NCI-H526 treated with DMSO at 0.1 percent for 48 hours (cell line): ENCODE results near the gene MYLK.
A peak's percentile ranks its signal among the peaks of the same experiment; 100 is the strongest.
"Not testable (repeated sequence)": the region's sequence is repeated elsewhere in the genome, so short reads cannot be mapped to it uniquely, and the experiment has no call there.

Experiments
- DNase-seq: peaks from one replicate; lab custom pipeline; 2025; lab: John Stamatoyannopoulos, UW

MYLK gene, protein sequence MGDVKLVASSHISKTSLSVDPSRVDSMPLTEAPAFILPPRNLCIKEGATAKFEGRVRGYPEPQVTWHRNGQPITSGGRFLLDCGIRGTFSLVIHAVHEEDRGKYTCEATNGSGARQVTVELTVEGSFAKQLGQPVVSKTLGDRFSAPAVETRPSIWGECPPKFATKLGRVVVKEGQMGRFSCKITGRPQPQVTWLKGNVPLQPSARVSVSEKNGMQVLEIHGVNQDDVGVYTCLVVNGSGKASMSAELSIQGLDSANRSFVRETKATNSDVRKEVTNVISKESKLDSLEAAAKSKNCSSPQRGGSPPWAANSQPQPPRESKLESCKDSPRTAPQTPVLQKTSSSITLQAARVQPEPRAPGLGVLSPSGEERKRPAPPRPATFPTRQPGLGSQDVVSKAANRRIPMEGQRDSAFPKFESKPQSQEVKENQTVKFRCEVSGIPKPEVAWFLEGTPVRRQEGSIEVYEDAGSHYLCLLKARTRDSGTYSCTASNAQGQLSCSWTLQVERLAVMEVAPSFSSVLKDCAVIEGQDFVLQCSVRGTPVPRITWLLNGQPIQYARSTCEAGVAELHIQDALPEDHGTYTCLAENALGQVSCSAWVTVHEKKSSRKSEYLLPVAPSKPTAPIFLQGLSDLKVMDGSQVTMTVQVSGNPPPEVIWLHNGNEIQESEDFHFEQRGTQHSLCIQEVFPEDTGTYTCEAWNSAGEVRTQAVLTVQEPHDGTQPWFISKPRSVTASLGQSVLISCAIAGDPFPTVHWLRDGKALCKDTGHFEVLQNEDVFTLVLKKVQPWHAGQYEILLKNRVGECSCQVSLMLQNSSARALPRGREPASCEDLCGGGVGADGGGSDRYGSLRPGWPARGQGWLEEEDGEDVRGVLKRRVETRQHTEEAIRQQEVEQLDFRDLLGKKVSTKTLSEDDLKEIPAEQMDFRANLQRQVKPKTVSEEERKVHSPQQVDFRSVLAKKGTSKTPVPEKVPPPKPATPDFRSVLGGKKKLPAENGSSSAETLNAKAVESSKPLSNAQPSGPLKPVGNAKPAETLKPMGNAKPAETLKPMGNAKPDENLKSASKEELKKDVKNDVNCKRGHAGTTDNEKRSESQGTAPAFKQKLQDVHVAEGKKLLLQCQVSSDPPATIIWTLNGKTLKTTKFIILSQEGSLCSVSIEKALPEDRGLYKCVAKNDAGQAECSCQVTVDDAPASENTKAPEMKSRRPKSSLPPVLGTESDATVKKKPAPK (N-terminal part only)

DNA sequence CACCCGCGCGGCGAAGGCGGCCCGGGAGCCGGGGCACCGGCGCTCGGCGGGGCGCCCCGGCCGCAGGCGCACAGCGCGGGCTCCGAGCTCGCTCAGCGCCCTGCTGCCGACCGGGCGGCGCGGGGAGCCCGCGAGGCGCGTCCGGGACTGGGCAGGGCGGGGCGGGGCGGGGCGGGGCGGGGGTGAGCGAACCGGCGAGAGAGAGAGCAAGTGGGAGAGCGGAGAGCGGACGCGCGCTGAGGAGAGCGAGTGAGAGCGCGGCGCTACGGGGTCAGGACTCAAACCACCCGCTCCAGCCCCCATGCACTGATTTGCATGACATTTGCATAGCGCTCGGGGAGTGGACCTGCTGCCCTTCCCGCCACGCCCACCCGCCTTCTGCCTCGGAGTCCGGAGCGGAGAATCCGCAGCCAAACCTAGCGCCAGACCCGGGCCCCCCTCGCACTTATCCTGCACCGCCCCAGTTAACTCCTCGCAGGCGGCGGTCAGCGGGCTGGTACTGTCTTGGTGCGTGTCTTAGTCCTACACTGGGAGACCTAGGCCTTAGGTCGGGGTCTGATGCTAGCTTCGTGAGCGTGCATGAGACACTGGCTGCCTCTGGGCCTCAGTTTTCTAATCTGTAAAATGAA lies at the start of gene MYLK:
TSS of gene MYLK (minus strand) at position 130 of the 629 bp plus-strand sequence. CDS start 90,491 bp downstream, outside the sequence.
- peak; percentile 84 for DNase-seq

DNA sequence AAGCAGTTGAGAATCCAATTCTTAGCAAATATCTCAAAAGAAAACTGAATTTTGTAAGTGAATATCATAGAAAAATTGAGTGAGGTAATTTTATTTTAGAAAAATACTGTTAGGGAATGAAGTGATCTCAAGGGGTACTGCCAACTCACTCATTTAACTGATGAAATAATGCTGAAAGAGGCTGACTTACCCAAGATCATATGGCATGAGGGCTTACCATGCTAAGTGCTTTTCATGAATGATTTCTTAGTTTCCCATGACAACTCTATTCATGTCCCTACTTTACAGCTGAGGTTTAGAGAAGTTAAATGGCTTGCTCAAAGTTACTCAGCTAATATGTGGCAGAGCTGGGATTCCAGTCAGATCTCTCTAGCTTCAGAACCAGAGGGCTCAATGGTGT lies 46.3 kb upstream of the MYLK start:
- no peak for DNase-seq

DNA sequence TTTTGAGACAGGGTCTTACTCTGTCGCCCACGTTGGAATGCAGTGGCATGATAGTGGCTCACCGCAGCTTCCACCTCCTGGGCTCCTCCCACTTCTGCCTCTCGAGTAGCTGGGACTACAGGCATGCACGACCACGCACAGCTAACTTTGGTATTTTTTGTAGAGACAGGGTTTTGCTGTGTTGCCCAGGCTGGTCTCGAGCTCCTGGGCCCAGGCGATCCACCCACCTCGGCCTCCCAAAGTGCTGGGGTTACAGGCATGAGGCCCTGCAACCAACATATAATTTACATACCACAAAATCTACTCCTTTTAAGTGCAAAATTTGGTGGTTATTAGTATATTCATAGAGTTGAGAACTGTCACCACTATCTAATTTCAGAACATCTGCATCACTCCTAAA lies 45.2 kb upstream of the MYLK start:
- DNase-seq = no peak

DNA sequence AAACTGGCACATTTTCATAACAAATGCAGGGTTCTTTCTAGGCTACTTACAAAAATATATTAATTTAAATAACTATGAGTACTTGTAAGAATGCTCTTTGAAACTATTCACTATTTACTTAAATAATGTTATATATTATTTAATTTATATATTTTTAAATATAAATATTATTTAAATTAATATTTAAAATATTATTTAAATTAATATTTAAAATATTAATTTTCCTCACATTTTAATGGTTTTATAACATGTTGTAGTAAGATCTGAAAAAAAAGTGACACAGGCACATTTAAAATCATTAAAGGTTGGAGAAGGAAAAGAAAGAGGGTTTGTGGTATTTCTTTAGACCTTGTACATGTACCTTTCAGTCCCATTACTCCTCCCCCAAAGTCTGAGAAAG lies 42.3 kb upstream of the MYLK start:
- no peak for DNase-seq

DNA sequence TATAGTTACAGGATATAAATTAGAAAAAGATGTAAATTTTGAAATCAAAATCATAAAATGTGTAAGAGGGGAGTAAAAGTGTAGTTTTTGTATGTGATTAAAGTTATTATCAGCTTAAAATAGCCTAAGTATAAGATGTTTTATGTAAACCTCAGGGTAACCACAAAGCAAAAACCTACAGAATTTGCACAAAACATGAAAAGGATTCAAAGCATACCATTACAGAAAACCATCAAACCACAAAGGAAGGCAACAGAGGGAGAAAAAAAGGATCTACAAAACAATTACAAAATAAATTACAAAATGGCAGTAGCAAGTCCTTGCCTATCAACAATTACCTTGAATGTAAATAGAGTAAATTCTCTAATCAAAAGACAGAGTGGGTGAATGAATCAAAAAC lies 36.7 kb upstream of the MYLK start:
- DNase-seq = no peak

DNA sequence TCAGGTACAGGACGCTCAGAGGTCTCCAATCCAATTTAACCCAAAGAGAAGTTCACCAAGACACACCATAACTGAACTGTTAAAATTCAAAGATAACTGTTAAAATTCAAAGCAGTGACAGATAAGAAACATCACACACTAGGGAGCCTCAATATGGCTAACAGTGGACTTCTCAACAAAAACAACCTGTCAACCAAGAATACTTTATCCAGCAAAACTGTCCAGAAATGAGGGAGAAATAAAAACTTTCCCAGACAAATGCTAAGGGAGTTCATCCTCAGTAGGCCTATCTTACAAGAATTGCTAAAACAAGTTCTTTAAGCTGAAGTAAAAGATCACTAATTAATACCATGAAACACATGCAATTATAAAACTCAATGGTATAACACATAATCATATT lies 36.3 kb upstream of the MYLK start:
- no peak for DNase-seq

DNA sequence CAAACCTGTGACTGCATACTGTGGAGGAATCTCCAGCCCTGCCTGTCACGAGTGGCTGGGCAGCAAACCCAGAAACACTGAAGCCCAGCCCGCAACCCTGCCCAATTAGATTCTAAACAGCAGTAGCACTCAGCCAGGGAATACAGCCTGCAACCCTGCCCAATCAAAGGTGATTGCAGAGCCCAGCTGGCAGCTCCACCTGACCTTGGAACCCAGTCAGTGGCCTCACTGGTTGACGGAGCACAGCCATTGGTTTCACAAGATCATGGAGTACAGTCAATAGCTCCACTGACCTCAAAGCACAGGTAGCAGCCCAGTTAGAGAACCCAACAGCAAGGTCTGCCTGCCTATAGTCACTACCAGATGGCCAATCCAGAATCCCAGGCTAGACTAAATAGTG lies 35.2 kb upstream of the MYLK start:
- no peak for DNase-seq

DNA sequence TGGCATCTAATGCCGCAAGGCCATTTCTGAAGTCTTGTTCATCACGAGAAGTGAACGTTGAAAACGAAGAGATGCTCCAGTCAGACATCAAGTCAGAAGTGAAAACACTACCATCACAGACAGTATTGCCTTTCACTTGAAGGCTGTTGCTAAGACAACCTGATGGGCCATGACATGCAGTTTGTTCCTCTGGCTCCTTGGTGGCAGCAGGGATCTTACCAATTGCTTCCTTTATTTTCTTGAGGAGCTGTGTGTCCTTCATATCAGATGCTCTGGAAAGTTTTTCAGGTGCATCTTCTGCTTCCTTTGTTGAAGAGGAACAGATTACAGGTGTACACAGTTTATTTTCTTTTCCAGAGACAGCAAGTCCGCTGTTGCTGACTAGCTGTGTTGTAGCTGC lies 30.7 kb upstream of the MYLK start:
- DNase-seq = no peak

DNA sequence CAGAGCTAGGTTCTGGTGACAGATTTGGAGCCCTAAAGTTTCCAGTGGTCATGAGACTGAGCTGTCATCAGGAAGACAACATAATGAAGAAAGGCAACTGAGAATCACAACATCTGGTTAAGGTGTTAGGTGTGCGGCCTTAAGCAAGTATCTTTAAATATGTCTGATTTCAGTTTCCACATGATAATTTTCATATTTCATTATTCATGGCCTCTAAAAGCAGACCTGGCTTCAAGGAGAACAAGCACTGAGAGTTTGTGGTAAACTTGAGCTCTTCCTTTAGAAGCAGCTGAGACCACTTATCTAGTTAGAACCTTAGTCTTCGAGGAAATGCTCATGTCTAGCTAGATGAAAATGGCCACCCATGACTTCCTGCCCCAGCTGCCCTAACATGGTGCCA lies 25.7 kb upstream of the MYLK start:
- DNase-seq = no peak

DNA sequence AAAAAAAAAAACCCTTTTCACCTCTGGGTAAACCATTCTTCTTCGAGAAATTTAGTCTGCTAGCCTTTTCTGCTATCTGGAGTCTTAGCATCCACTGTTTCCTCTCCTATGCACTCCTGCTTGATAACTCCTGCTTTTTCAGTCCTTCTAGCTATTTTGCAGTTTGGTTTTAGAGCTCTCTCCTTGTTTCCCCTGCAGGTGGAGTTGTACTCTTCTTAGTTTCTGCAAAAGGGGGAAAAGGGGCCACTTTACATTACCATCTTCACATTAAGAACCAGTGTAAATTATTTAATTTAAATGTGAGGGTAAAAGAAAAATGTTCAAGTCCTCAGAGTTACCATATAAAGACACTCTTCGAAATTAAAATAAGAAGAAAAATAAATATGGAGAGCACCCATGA lies 23.6 kb upstream of the MYLK start:
- DNase-seq = no peak

DNA sequence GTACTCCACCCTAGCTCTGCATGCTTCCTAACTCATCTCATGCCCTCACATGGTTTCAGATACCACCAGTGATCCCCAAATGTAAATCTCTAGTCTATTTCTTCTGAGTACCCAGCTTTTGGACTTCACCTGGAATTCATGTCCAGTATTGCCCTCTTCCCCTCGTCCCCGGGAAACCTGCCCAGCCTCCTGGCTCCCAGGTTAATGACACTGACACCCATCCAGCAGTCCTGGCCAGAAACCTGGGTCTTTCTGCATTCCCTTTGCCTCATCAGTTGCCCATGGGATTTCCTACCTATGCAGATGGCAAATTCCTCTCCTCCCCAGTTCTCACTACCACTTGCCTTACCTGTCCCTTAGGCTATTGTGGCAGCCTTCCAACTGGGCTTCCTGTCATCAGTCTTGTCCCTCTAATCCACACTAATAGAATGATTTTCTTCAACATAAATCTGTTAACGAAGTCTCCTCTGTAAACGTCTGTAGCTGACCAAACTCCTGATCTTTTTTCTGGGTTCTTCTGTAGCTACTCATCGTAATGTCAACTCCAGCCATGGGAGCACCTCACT lies 15.3 kb upstream of the MYLK start:
- DNase-seq = no peak

DNA sequence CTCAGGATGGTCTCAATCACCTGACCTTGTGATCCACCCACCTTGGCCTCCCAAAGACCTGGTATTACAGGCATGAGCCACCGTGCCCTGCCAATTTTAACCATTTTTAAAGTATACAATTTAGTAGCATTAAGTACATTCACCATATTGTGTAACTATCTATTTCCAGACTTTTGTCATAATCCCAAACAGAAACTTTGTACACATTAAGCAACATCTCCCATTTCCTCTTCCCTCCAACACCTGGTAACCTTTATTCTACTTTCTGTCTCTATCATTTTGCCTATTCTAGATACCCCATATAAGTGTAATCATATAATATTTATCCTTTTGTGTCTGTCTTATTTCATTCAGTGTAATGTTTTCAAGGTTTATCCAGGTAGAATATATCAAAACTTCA lies 8.9 kb upstream of the MYLK start:
- DNase-seq = no peak

DNA sequence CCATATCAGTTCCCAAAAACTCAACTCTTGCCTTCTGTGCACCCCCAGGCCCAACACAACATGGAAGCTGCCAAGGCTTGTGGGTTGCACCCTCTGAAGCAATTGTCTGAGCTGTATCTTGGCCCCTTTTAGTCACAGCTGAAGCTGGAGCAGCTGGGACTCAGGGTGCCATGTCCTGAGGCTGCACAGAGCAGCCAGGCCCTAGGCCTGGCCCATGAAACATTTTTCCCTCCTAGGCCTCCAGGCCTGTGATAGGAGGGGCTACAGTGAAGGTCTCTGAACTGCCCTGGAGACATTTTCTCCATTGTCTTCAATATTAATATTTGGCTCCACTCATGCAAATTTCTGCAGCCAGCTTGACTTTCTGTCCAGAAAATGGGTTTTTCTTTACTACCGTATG lies 8.1 kb upstream of the MYLK start:
- no peak for DNase-seq

DNA sequence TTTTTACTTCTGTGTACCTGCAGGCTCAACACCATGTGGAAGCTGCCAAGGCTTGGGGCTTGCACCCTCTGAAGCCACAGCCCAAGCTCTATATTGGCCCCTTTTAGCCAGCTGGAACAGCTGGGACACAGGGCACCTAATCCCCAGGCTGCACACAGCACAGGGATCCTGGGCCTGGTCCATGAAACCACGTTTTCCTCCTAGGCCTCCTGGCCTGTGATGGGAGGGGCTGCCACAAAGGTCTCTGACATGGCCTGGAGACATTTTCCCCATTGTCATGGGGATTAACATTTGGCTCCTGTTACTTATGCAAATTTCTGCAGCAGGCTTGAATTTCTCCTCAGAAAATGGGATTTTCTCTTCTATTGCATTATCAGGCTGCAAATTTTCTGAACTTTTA lies 6.9 kb upstream of the MYLK start:
- not testable (repeated sequence) for DNase-seq

DNA sequence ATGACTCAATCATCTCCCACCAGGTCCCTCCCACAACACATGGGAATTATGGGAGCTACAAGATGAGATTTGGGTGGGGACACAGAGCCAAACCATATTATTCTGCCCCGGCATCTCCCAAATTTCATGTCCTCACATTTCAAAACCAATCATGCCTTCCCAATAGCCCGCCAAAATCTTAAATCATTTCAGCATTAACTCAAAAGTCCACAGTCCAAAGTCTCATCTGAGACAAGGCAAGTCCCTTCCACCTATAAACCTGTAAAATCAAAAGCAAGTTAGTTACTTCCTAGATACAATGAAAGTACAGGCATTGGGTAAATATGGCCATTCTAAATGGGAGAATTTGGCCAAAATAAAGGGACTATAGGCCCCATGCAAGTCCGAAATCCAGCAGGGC lies 6.0 kb upstream of the MYLK start:
- not testable (repeated sequence) for DNase-seq

DNA sequence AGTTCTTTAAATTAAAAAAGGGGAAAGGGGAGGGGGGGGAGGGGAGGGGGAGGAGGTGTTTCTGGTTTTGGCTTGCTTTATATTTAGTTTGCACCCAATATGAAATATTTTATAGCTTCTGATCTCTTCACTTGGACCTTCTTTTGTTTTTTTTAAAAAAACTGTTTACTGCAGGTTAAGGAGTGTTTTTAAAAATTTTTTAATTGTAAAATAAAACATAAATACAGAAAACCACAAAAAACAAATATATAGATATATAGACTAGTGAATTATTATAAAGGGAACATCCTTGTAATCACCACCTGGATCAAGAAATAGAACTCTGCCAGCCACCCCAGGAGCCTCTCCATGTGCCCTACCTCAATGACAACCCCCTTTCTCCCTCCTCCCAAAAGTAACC lies 861 bp upstream of the MYLK start:
- DNase-seq = no peak

DNA sequence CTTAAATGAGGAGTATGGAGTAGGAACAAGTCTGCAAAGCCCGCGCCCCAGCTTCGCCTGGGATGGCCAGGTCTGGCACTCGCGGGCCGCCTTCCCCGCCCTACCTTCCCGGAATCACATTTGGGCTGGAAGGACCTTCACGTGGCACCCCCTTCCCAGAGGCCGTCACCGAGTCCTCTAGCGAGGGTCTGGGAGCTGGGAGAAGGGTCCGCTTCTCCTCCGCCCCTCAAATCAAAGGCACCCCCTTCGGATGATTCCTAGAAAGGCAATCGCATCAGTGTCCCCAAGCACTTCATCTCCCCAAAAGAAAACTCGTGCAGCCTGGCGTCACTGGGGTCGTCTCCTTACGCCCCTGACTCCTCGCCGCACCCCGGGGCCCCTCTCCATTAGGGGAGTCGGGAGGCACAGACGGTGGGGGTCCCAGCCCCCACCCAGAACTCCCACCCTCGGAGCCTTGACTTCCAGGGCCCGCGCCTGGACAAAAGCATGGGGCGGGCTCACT lies 380 bp downstream of the MYLK start:
- no peak for DNase-seq

DNA sequence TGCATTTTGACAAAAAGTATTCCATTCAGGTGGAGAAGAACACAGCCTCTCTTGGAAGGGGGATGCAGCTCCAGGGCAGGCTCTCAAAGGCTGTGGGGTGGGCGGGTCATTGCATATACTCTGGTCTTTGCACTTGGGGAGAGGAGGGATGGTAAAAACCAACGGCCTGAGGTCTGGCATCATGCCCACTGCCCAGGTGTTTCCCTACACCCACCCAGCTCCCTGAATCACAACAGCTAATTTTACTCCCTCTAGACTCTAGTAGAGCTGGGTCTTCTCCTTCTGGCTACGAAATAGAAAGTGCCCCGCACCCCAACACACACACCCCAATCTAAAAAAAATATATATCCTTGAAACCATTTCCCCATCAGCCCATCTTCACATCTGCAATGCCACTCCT lies 1.0 kb downstream of the MYLK start:
- DNase-seq = no peak

DNA sequence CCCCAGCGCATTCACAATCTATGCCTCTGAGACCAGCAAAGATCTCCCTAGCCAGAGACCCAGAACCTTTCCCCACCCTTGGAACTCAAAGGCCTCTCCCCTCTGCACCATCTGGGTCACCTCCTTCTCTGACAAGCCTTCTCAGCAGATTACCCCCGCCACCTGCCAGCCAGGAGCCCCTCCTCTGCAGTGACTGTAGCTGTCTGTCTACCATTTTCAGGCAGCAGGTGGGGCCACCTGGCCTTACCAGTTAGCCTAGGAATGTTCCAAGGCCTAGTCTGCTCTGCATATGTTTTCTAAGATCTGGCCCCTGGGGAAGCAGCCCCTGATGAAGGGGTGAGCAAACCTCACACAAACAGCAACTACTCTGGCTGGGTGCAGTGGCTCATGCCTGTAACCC lies 2.4 kb downstream of the MYLK start:
- DNase-seq = no peak

DNA sequence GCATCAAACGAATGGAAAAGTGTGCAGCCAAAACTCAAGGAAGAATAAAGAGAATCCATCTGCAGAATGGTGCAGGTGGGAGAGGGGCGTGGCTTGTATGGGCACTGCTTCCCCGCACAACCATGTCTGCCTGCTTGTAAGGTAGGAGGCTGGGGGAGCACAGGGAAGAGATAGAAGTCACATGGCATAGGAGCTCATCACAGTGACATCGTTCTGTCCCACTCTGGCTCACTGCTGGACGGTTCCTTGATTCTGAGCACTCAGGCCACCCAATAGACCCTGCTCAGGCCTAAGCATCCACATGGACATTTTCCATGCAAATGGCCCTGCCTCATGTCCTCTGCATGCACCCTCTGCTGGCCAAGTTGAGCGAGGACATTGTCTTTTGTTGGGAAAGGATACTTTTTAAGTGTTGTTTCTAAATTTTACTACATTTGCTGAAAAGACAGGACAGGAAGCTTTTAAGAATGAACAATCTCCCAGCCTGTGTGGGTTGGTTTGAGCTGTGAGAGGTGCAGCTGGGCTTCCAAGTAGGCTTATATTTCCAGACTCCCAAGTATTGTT lies 3.1 kb downstream of the MYLK start:
- peak; percentile 19 for DNase-seq

DNA sequence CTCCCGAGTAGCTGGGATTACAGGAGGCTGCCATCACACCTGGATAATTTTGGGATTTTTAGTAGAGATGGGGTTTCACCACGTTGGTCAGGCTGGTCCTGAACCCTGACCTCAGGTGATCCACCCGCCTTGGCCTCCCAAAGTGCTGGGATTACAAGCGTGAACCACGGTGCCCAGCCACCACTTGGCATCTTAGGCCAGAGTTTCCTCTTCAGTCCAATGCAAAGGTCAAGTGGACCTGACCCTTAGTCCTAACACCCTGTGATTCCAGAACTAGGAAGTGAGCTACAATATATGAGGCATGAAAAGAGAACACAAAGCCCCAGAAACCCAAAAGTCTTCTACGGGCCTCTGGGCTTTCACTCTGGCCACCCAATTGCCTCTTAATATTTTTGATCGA lies 5.3 kb downstream of the MYLK start:
- no peak for DNase-seq
